GM23338 (cell line): ENCODE measurements around the gene RPL27A. TPM values are rescaled to one million over a fixed set of nuclear protein-coding genes. Genes with fewer than 3 reads are reported as not detected.

Experiments
- ATAC-seq: fragments of 200-7000 bp; cut with Tn5 transposase; 3 replicates; pipeline ENCODE4 v1.9.1; 2020
- DNase-seq: peaks from one replicate; pipeline ENCODE4 v3.0.0-alpha.2; 2015; ENCODE audit warnings: low spot score
- H2AFZ ChIP-seq: fragments of 200-600 bp; sonication (generic); 2 replicates; pipeline ENCODE4 v1.8.0; 2016; ENCODE audit warnings: antibody characterized with exemption, mild to moderate bottlenecking, moderate library complexity
- H3F3A ChIP-seq: fragments of 200-600 bp; sonication (generic); replicated peaks from 2 replicates; pipeline ENCODE4 v1.8.0; 2017; ENCODE audit warnings: antibody characterized with exemption, mixed run types, low read depth
- H3K27ac ChIP-seq: fragments of 200-600 bp; sonication (generic); 2 replicates; pipeline ENCODE4 v1.6.1; 2016; ENCODE audit warnings: low read depth
- H3K27me3 ChIP-seq: fragments of 200-600 bp; sonication (generic); 2 replicates; pipeline ENCODE4 v1.8.0; 2016; ENCODE audit warnings: mild to moderate bottlenecking, mixed run types, moderate library complexity; ENCODE audit not compliant: insufficient read depth
- H3K36me3 ChIP-seq: fragments of 200-600 bp; sonication (generic); 2 replicates; pipeline ENCODE4 v1.8.0; 2016; ENCODE audit warnings: mild to moderate bottlenecking; ENCODE audit not compliant: insufficient read depth
- H3K4me1 ChIP-seq: fragments of 200-600 bp; sonication (generic); 2 replicates; pipeline ENCODE4 v1.8.0; 2016; ENCODE audit warnings: mild to moderate bottlenecking, moderate library complexity; ENCODE audit not compliant: insufficient read depth
- H3K4me2 ChIP-seq: fragments of 200-600 bp; sonication (generic); 2 replicates; pipeline ENCODE4 v1.7.1; 2017; ENCODE audit warnings: mixed run types
- H3K4me3 ChIP-seq: fragments of 200-600 bp; sonication (generic); 2 replicates; pipeline ENCODE4 v1.6.1; 2016; ENCODE audit warnings: mixed run types
- H3K79me2 ChIP-seq: fragments of 200-600 bp; sonication (generic); replicated peaks from 2 replicates; pipeline ENCODE4 v1.8.0; 2017; ENCODE audit warnings: mild to moderate bottlenecking; ENCODE audit not compliant: insufficient read depth
- H3K9me2 ChIP-seq: fragments of 200-600 bp; sonication (generic); 2 replicates; pipeline ENCODE4 v1.8.0; 2017; ENCODE audit not compliant: insufficient read depth
- H4K20me1 ChIP-seq: fragments of 200-600 bp; sonication (generic); replicated peaks from 2 replicates; pipeline ENCODE4 v1.8.0; 2017; ENCODE audit warnings: mild to moderate bottlenecking; ENCODE audit not compliant: insufficient read depth
- H3K27ac Mint-ChIP-seq: 2 replicates; pipeline ENCODE4 v1.8.0; 2020; ENCODE audit warnings: inconsistent platforms, mild to moderate bottlenecking, moderate library complexity, mixed read lengths
- H3K27me3 Mint-ChIP-seq: 3 replicates; pipeline ENCODE4 v1.8.0; 2022; ENCODE audit warnings: low read depth, mild to moderate bottlenecking, moderate library complexity, mixed read lengths, inconsistent platforms; ENCODE audit not compliant: insufficient read depth, poor library complexity
- H3K36me3 Mint-ChIP-seq: 3 replicates; pipeline ENCODE4 v1.8.0; 2021; ENCODE audit warnings: low read depth, mild to moderate bottlenecking, inconsistent platforms, moderate library complexity, mixed read lengths
- H3K4me1 Mint-ChIP-seq: 3 replicates; pipeline ENCODE4 v1.8.0; 2020; ENCODE audit warnings: mild to moderate bottlenecking, inconsistent platforms, mixed read lengths
- H3K4me3 Mint-ChIP-seq: 3 replicates; pipeline ENCODE4 v1.8.0; 2021; ENCODE audit warnings: moderate library complexity, mild to moderate bottlenecking, inconsistent platforms, mixed read lengths
- H3K9me3 Mint-ChIP-seq: 3 replicates; pipeline ENCODE4 v1.8.0; 2020; ENCODE audit warnings: moderate library complexity, mild to moderate bottlenecking, inconsistent platforms, mixed read lengths
- CREB1 ChIP-seq: fragments of 250-450 bp; sonication (Bioruptor Pico); IDR thresholded peaks from 2 replicates; pipeline ENCODE4 v1.5.0; 2020; ENCODE audit warnings: low read depth, mild to moderate bottlenecking, moderate library complexity
- EZH2 ChIP-seq: fragments of 200-600 bp; sonication (generic); IDR thresholded peaks from one replicate; pipeline ENCODE4 v1.8.0; 2017; ENCODE audit warnings: antibody characterized with exemption, mild to moderate bottlenecking, low read depth; ENCODE audit not compliant: unreplicated experiment
- EZH2phosphoT487 ChIP-seq: fragments of 200-600 bp; sonication (generic); IDR thresholded peaks from one replicate; pipeline ENCODE4 v1.8.1; 2018; ENCODE audit warnings: antibody characterized with exemption; ENCODE audit not compliant: unreplicated experiment
- JUNB ChIP-seq: IDR thresholded peaks from one replicate; pipeline ENCODE4 v1.6.1; 2016; ENCODE audit warnings: antibody characterized with exemption; ENCODE audit not compliant: unreplicated experiment
- NANOG ChIP-seq: IDR thresholded peaks from 2 replicates; pipeline ENCODE4 v1.6.1; 2016; ENCODE audit warnings: antibody characterized with exemption, borderline replicate concordance
- POLR2AphosphoS5 ChIP-seq: IDR thresholded peaks from 2 replicates; pipeline ENCODE4 v1.6.1; 2016; ENCODE audit warnings: antibody characterized with exemption, low read depth
- STAT1 ChIP-seq: IDR thresholded peaks from one replicate; pipeline ENCODE4 v1.6.1; 2016; ENCODE audit warnings: antibody characterized with exemption; ENCODE audit not compliant: unreplicated experiment
- ZNF331 ChIP-seq: fragments of 250-450 bp; sonication (Bioruptor Pico); IDR thresholded peaks from 2 replicates; pipeline ENCODE4 v1.5.0; 2020; ENCODE audit warnings: low read depth, mild to moderate bottlenecking, moderate library complexity
- polyA plus RNA-seq: library from polyadenylated mRNA; unstranded; fragments of >200 nt; fragmentation: Nextera tagmentation; extraction: Ambion mirVana; gene quantifications from 2 replicates; pipeline ENCODE4 v1.2.1, GENCODE V29; 2016
- total RNA-seq: library from RNA; depleted of rRNA; stranded (reverse); fragments of >200 nt; shearing (Covaris generic); gene quantifications from 2 replicates; pipeline ENCODE4 v1.2.3, GENCODE V29; 2014
- TF ChIP-seq, protein P1 (sequence below): fragments of 250-450 bp; sonication (Bioruptor Pico); IDR thresholded peaks from 2 replicates; pipeline ENCODE4 v1.5.0; 2020; ENCODE audit warnings: mild to moderate bottlenecking, moderate library complexity
- TF ChIP-seq, protein P2 (sequence below): IDR thresholded peaks from one replicate; pipeline ENCODE4 v1.6.1; 2018; ENCODE audit warnings: antibody characterized with exemption; ENCODE audit not compliant: unreplicated experiment

Gene RPL27A
- total and polyA plus RNA-seq, 2 experiments from 2014 or later, result 1,283 to 3,167 TPM

- TF ChIP-seq, protein P1, sequence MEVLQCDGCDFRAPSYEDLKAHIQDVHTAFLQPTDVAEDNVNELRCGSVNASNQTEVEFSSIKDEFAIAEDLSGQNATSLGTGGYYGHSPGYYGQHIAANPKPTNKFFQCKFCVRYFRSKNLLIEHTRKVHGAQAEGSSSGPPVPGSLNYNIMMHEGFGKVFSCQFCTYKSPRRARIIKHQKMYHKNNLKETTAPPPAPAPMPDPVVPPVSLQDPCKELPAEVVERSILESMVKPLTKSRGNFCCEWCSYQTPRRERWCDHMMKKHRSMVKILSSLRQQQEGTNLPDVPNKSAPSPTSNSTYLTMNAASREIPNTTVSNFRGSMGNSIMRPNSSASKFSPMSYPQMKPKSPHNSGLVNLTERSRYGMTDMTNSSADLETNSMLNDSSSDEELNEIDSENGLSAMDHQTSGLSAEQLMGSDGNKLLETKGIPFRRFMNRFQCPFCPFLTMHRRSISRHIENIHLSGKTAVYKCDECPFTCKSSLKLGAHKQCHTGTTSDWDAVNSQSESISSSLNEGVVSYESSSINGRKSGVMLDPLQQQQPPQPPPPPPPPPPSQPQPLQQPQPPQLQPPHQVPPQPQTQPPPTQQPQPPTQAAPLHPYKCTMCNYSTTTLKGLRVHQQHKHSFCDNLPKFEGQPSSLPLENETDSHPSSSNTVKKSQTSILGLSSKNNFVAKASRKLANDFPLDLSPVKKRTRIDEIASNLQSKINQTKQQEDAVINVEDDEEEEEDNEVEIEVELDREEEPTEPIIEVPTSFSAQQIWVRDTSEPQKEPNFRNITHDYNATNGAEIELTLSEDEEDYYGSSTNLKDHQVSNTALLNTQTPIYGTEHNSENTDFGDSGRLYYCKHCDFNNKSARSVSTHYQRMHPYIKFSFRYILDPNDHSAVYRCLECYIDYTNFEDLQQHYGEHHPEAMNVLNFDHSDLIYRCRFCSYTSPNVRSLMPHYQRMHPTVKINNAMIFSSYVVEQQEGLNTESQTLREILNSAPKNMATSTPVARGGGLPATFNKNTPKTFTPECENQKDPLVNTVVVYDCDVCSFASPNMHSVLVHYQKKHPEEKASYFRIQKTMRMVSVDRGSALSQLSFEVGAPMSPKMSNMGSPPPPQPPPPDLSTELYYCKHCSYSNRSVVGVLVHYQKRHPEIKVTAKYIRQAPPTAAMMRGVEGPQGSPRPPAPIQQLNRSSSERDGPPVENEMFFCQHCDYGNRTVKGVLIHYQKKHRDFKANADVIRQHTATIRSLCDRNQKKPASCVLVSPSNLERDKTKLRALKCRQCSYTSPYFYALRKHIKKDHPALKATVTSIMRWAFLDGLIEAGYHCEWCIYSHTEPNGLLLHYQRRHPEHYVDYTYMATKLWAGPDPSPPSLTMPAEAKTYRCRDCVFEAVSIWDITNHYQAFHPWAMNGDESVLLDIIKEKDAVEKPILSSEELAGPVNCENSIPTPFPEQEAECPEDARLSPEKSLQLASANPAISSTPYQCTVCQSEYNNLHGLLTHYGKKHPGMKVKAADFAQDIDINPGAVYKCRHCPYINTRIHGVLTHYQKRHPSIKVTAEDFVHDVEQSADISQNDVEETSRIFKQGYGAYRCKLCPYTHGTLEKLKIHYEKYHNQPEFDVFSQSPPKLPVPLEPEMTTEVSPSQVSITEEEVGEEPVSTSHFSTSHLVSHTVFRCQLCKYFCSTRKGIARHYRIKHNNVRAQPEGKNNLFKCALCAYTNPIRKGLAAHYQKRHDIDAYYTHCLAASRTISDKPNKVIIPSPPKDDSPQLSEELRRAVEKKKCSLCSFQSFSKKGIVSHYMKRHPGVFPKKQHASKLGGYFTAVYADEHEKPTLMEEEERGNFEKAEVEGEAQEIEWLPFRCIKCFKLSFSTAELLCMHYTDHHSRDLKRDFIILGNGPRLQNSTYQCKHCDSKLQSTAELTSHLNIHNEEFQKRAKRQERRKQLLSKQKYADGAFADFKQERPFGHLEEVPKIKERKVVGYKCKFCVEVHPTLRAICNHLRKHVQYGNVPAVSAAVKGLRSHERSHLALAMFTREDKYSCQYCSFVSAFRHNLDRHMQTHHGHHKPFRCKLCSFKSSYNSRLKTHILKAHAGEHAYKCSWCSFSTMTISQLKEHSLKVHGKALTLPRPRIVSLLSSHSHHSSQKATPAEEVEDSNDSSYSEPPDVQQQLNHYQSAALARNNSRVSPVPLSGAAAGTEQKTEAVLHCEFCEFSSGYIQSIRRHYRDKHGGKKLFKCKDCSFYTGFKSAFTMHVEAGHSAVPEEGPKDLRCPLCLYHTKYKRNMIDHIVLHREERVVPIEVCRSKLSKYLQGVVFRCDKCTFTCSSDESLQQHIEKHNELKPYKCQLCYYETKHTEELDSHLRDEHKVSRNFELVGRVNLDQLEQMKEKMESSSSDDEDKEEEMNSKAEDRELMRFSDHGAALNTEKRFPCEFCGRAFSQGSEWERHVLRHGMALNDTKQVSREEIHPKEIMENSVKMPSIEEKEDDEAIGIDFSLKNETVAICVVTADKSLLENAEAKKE (CRISPR knock-in tag), result no peak
- TF ChIP-seq EZH2 (no peak), STAT1 (no peak), NANOG (no peak), ZNF331 (no peak), JUNB (no peak), CREB1 (CRISPR knock-in tag) (no peak)
Observed at GRCh38 chr11:8732748-8733241, 50.2 kb downstream of the RPL27A start (continued).

- Histone ChIP-seq H3K27me3 (no peaks in the 10 kb centered on the region), H3K79me2 (no peaks in the 10 kb centered on the region), H4K20me1 (no peaks in the 10 kb centered on the region), H3K4me1 (no peaks in the 10 kb centered on the region), H3K36me3 (no peaks in the 10 kb centered on the region), H3K27ac (no peak overlapping the region), H3K9me2 (0 out of 2 replicates have a peak, but pooled peaks cover 8% of the 10 kb centered on the region), H2AFZ (no peak overlapping the region), H3F3A (no peaks in the 10 kb centered on the region), H3K4me3 (no peak overlapping the region), H3K4me2 (no peak overlapping the region)
- H3K9me3 Mint-ChIP-seq, result no peaks in the 10 kb centered on the region
- no peak overlapping the region for H3K4me3 Mint-ChIP-seq
- H3K4me1 Mint-ChIP-seq, result peaks cover 2% of the 10 kb centered on the region; the same call in 2 of the 3 replicates
- ATAC-seq (no peak), DNase-seq (no peak)
- H3K36me3 Mint-ChIP-seq, result no peaks in the 10 kb centered on the region
- H3K27me3 Mint-ChIP-seq, result peaks cover under 1% of the 10 kb centered on the region
- H3K27ac Mint-ChIP-seq, result peak overlapping the region; percentile 42; the same call in 1 of the 2 replicates
- no peak for TF ChIP-seq CREB1 (CRISPR knock-in tag)
- TF ChIP-seq NANOG, result no peak
- TF ChIP-seq, protein P2, sequence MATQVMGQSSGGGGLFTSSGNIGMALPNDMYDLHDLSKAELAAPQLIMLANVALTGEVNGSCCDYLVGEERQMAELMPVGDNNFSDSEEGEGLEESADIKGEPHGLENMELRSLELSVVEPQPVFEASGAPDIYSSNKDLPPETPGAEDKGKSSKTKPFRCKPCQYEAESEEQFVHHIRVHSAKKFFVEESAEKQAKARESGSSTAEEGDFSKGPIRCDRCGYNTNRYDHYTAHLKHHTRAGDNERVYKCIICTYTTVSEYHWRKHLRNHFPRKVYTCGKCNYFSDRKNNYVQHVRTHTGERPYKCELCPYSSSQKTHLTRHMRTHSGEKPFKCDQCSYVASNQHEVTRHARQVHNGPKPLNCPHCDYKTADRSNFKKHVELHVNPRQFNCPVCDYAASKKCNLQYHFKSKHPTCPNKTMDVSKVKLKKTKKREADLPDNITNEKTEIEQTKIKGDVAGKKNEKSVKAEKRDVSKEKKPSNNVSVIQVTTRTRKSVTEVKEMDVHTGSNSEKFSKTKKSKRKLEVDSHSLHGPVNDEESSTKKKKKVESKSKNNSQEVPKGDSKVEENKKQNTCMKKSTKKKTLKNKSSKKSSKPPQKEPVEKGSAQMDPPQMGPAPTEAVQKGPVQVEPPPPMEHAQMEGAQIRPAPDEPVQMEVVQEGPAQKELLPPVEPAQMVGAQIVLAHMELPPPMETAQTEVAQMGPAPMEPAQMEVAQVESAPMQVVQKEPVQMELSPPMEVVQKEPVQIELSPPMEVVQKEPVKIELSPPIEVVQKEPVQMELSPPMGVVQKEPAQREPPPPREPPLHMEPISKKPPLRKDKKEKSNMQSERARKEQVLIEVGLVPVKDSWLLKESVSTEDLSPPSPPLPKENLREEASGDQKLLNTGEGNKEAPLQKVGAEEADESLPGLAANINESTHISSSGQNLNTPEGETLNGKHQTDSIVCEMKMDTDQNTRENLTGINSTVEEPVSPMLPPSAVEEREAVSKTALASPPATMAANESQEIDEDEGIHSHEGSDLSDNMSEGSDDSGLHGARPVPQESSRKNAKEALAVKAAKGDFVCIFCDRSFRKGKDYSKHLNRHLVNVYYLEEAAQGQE, result no peak
- no peak for TF ChIP-seq STAT1
- no peak for TF ChIP-seq EZH2phosphoT487
- no peak for TF ChIP-seq POLR2AphosphoS5
Observed at GRCh38 chr11:8733852-8734251, 51.3 kb downstream of the RPL27A start.
